Stimulated activated naive CD8-positive, alpha-beta T cell treated with anti-CD3 and anti-CD28 coated beads, Interleukin-15, amount 100 ng/mL, for 72 hours (primary cell): ENCODE data around the gene ZNF366.
A peak's percentile ranks its signal among the peaks of the same experiment; 100 is the strongest.

ENCODE experiments used
- ATAC-seq: fragments of 150-1000 bp; cut with Tn5 transposase; 2 replicates; pipeline ENCODE4 v1.10.0; 2021; ENCODE audit warnings: mild to moderate bottlenecking, moderate library complexity
- DNase-seq, 2 donors: peaks; one replicate each; pipeline ENCODE4 v3.0.0; 2021 to 2022
- H3K27ac Mint-ChIP-seq, 2 donors: one replicate each; pipeline ENCODE4 v1.8.0; 2022; ENCODE audit warnings: mild to moderate bottlenecking in 2 of 2, mixed read lengths in 2 of 2, moderate library complexity in 2 of 2
- H3K27me3 Mint-ChIP-seq: one replicate; pipeline ENCODE4 v1.8.0; 2022; ENCODE audit warnings: mixed read lengths
- H3K4me1 Mint-ChIP-seq: one replicate; pipeline ENCODE4 v1.8.0; 2022; ENCODE audit warnings: mild to moderate bottlenecking, mixed read lengths
- H3K4me3 Mint-ChIP-seq, 2 donors: one replicate each; pipeline ENCODE4 v1.8.0; 2022; ENCODE audit warnings: mild to moderate bottlenecking in 2 of 2, mixed read lengths in 2 of 2, moderate library complexity in 1 of 2
- H3K9me3 Mint-ChIP-seq, 2 donors: one replicate each; pipeline ENCODE4 v1.8.0; 2022; ENCODE audit warnings: mixed read lengths in 2 of 2

ZNF366 gene

GRCh38 chr5:72452515-72453245, 54.5 kb downstream of the ZNF366 start:
- Mint-ChIP-seq H3K9me3 (no peaks in the 10 kb centered on the region), H3K4me1 (no peaks in the 10 kb centered on the region), H3K27me3 (peaks cover 32% of the 10 kb centered on the region), H3K27ac (no peak overlapping the region), H3K4me3 (no peak overlapping the region)
- DNase-seq (no peak), ATAC-seq (no peak)

- H3K27ac Mint-ChIP-seq, result no peak overlapping the region
- no peaks in the 10 kb centered on the region for H3K4me1 Mint-ChIP-seq
- no peaks in the 10 kb centered on the region for H3K9me3 Mint-ChIP-seq
- H3K27me3 Mint-ChIP-seq, result peaks cover 32% of the 10 kb centered on the region
- ATAC-seq, result no peak
- no peak for DNase-seq
- H3K4me3 Mint-ChIP-seq, result no peak overlapping the region
Measured at GRCh38 chr5:72451741-72452505, 55.3 kb downstream of the ZNF366 start.

GRCh38 chr5:72448368-72448767, 58.8 kb downstream of the ZNF366 start:
- DNase-seq (no peak), ATAC-seq (no peak)
- Mint-ChIP-seq H3K4me3 (no peak overlapping the region), H3K9me3 (no peaks in the 10 kb centered on the region), H3K27me3 (peaks cover 27% of the 10 kb centered on the region), H3K27ac (no peak overlapping the region), H3K4me1 (no peaks in the 10 kb centered on the region)

GRCh38 chr5:72447751-72448150, 59.5 kb downstream of the ZNF366 start:
- Mint-ChIP-seq H3K27ac (no peak overlapping the region), H3K4me3 (no peak overlapping the region), H3K9me3 (no peaks in the 10 kb centered on the region), H3K4me1 (no peaks in the 10 kb centered on the region), H3K27me3 (peaks cover 27% of the 10 kb centered on the region)
- ATAC-seq (no peak), DNase-seq (no peak)

- no peak for ATAC-seq
- Mint-ChIP-seq H3K9me3 (no peaks in the 10 kb centered on the region), H3K4me3 (no peak overlapping the region), H3K27me3 (peaks cover 17% of the 10 kb centered on the region), H3K4me1 (no peaks in the 10 kb centered on the region), H3K27ac (no peak overlapping the region)
- DNase-seq, result no peak
Measured at GRCh38 chr5:72445969-72446368, 61.2 kb downstream of the ZNF366 start.

GRCh38 chr5:72443883-72444282, 63.3 kb downstream of the ZNF366 start:
- no peak for ATAC-seq
- no peaks in the 10 kb centered on the region for H3K4me1 Mint-ChIP-seq
- no peak for DNase-seq

GRCh38 chr5:72441862-72442540, 65.2 kb downstream of the ZNF366 start:
- no peak overlapping the region for H3K4me3 Mint-ChIP-seq
- no peak overlapping the region for H3K27ac Mint-ChIP-seq
- ATAC-seq (peak; percentile 39), DNase-seq (no peak)
- H3K4me1 Mint-ChIP-seq, result no peaks in the 10 kb centered on the region
- no peaks in the 10 kb centered on the region for H3K9me3 Mint-ChIP-seq
- H3K27me3 Mint-ChIP-seq, result peaks cover 11% of the 10 kb centered on the region

More at GRCh38 chr5:72443883-72444282, 63.3 kb downstream of the ZNF366 start:
- no peaks in the 10 kb centered on the region for H3K9me3 Mint-ChIP-seq
- H3K27me3 Mint-ChIP-seq, result peaks cover 17% of the 10 kb centered on the region
- H3K4me3 Mint-ChIP-seq, result no peak overlapping the region
- H3K27ac Mint-ChIP-seq, result peak overlapping the region in 1 of 2 donors; percentile 10

- no peak overlapping the region for H3K4me3 Mint-ChIP-seq
Measured at GRCh38 chr5:72441094-72441723, 66.0 kb downstream of the ZNF366 start.

GRCh38 chr5:72440207-72440638, 67.0 kb downstream of the ZNF366 start:
- Mint-ChIP-seq H3K27ac (no peak overlapping the region), H3K9me3 (no peaks in the 10 kb centered on the region), H3K27me3 (peaks cover 28% of the 10 kb centered on the region), H3K4me3 (no peak overlapping the region), H3K4me1 (no peaks in the 10 kb centered on the region)
- ATAC-seq, result no peak
- no peak for DNase-seq

More at GRCh38 chr5:72441094-72441723, 66.0 kb downstream of the ZNF366 start:
- Mint-ChIP-seq H3K4me1 (no peaks in the 10 kb centered on the region), H3K27ac (no peak overlapping the region), H3K9me3 (no peaks in the 10 kb centered on the region), H3K27me3 (peaks cover 19% of the 10 kb centered on the region)
- no peak for DNase-seq
- peak; percentile 25 for ATAC-seq

- Mint-ChIP-seq H3K4me1 (no peaks in the 10 kb centered on the region), H3K27ac (no peak overlapping the region), H3K4me3 (no peak overlapping the region), H3K9me3 (no peaks in the 10 kb centered on the region), H3K27me3 (peaks cover 38% of the 10 kb centered on the region)
- DNase-seq (no peak), ATAC-seq (no peak)
Measured at GRCh38 chr5:72439192-72439591, 68.0 kb downstream of the ZNF366 start.

- Mint-ChIP-seq H3K27me3 (peaks cover 39% of the 10 kb centered on the region), H3K4me1 (no peaks in the 10 kb centered on the region), H3K4me3 (no peak overlapping the region), H3K9me3 (no peaks in the 10 kb centered on the region), H3K27ac (no peak overlapping the region)
- no peak for ATAC-seq
- no peak for DNase-seq
Measured at GRCh38 chr5:72438141-72438540, 69.1 kb downstream of the ZNF366 start.

GRCh38 chr5:72436796-72437471, 70.3 kb downstream of the ZNF366 start:
- H3K9me3 Mint-ChIP-seq, result no peaks in the 10 kb centered on the region
- no peak for ATAC-seq
- H3K4me3 Mint-ChIP-seq, result no peak overlapping the region
- no peak overlapping the region for H3K27ac Mint-ChIP-seq
- H3K4me1 Mint-ChIP-seq, result no peaks in the 10 kb centered on the region
- H3K27me3 Mint-ChIP-seq, result peaks cover 39% of the 10 kb centered on the region
- no peak for DNase-seq

- DNase-seq (no peak), ATAC-seq (no peak)
- H3K4me3 Mint-ChIP-seq, result no peak overlapping the region
- no peaks in the 10 kb centered on the region for H3K4me1 Mint-ChIP-seq
- H3K9me3 Mint-ChIP-seq, result no peaks in the 10 kb centered on the region
- no peak overlapping the region for H3K27ac Mint-ChIP-seq
- H3K27me3 Mint-ChIP-seq, result peaks cover 29% of the 10 kb centered on the region
Measured at GRCh38 chr5:72434781-72435437, 72.3 kb downstream of the ZNF366 start.

- ATAC-seq, result no peak
- Mint-ChIP-seq H3K4me3 (no peak overlapping the region), H3K4me1 (no peaks in the 10 kb centered on the region), H3K27ac (no peak overlapping the region), H3K27me3 (peaks cover 29% of the 10 kb centered on the region), H3K9me3 (no peaks in the 10 kb centered on the region)
- no peak for DNase-seq
Measured at GRCh38 chr5:72434056-72434780, 73.0 kb downstream of the ZNF366 start.
